Effector CD8-positive, alpha-beta T cell (primary cell): Measurements from ENCODE around the gene CCDC142.
"Not testable (repeated sequence)": the region's sequence is repeated elsewhere in the genome, so short reads cannot be mapped to it uniquely, and the experiment has no call there.

ENCODE experiments used
- DNase-seq: peaks from one replicate; lab custom pipeline; 2025; lab: John Stamatoyannopoulos, UW

The CCDC142 gene

GRCh38 chr2:74499267-74499939, 16.6 kb upstream of the CCDC142 start, which contains the start of gene LBX2:
LBX2 (minus strand) TSS chr2:74499603; CDS start chr2:74499537, 66 bp downstream.
- no peak for DNase-seq

- no peak for DNase-seq
Measured at GRCh38 chr2:74498500-74499266, 15.9 kb upstream of the CCDC142 start.

GRCh38 chr2:74497777-74498499, 15.1 kb upstream of the CCDC142 start:
- DNase-seq = no peak

- no peak for DNase-seq
Measured at GRCh38 chr2:74496997-74497776, 14.4 kb upstream of the CCDC142 start.

GRCh38 chr2:74495440-74495839, 12.6 kb upstream of the CCDC142 start:
- no peak for DNase-seq

GRCh38 chr2:74493546-74493945, 10.7 kb upstream of the CCDC142 start:
- no peak for DNase-seq

GRCh38 chr2:74491648-74492544, 9.1 kb upstream of the CCDC142 start:
- DNase-seq = no peak

- DNase-seq = no peak
Measured at GRCh38 chr2:74489906-74490305, 7.1 kb upstream of the CCDC142 start.

- DNase-seq = no peak
Measured at GRCh38 chr2:74488643-74489481, 6.1 kb upstream of the CCDC142 start.

- DNase-seq = no peak
Measured at GRCh38 chr2:74486141-74486540, 3.3 kb upstream of the CCDC142 start.

- not testable (repeated sequence) for DNase-seq
Measured at GRCh38 chr2:74483675-74484164, 922 bp upstream of the CCDC142 start.

GRCh38 chr2:74481961-74482800, 617 bp downstream of the CCDC142 start:
- peak; percentile 43 for DNase-seq

- no peak for DNase-seq
Measured at GRCh38 chr2:74481431-74481830, 1.4 kb downstream of the CCDC142 start.

- DNase-seq = no peak
Measured at GRCh38 chr2:74474899-74475298, 7.9 kb downstream of the CCDC142 start.

- DNase-seq = no peak
Measured at GRCh38 chr2:74474481-74474880, 8.3 kb downstream of the CCDC142 start.

GRCh38 chr2:74472945-74473258, 9.9 kb downstream of the CCDC142 start:
- DNase-seq = no peak

GRCh38 chr2:74472086-74472944, 10.5 kb downstream of the CCDC142 start, which contains the start of gene MRPL53:
MRPL53 (minus strand) TSS chr2:74472680; CDS start chr2:74472660, 20 bp downstream.
- peak; percentile 94 for DNase-seq
